ENCODE data around the gene PROB1.

DNA sequence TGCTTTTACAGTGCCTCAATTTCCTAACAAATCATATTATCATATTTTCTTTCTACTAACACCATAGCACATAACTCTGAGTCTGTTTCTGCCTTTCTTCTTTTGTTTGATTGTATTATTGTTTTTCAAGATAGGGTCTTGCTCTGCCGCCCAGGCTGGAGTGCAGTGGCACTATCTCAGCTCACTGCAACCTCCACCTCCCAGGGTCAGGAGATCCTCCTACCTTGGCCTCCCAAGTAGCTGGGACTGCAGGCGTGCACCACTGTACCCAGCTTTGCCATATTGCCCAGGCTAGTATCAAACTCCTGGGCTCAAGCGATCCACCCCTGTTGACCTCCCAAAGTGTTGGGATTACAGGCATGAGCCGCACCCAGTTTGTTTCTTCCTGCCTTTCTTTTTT, 34.5 kb downstream of the PROB1 start:
- TF ChIP-seq CTCF (IDR thresholded peaks at IDR 0.05; ENCODE audit: insufficient read depth, low read length, poor library complexity, severe bottlenecking) (no peak), EZH2phosphoT487 (conservative IDR thresholded peaks at IDR 0.05; ENCODE audit: low read length) (no peak)

Data from SU-DHL-6 (cell line).